Activated CD8-positive, alpha-beta memory T cell treated with anti-CD3 and anti-CD28 coated beads for 48 hours (primary cell): Measurements from ENCODE around the gene KIF1B.
"Not testable (repeated sequence)": the region's sequence is repeated elsewhere in the genome, so short reads cannot be mapped to it uniquely, and the experiment has no call there.

Source experiments
- DNase-seq, 3 experiments: peaks; one replicate each; pipeline ENCODE4 v3.0.0-alpha.2; 2020; ENCODE audit warnings: low read depth in 2 of 3, low spot score in 2 of 3

The KIF1B gene

GRCh38 chr1:10328180-10328963 lies 118.0 kb downstream of the KIF1B start:
- DNase-seq: no peak

- DNase-seq: no peak
Measured at GRCh38 chr1:10337436-10337835, 127.1 kb downstream of the KIF1B start.

GRCh38 chr1:10338047-10338446 lies 127.7 kb downstream of the KIF1B start:
- DNase-seq: peak in 1 of 3 experiments; percentile 1

- DNase-seq: no peak
Measured at GRCh38 chr1:10338611-10339010, 128.2 kb downstream of the KIF1B start.

GRCh38 chr1:10339036-10339567 lies 128.7 kb downstream of the KIF1B start:
- DNase-seq: no peak

- no peak for DNase-seq
Measured at GRCh38 chr1:10339815-10340214, 129.4 kb downstream of the KIF1B start.

- no peak for DNase-seq
Measured at GRCh38 chr1:10340930-10341590, 130.7 kb downstream of the KIF1B start.

GRCh38 chr1:10347109-10347508 lies 136.7 kb downstream of the KIF1B start:
- DNase-seq: no peak

- no peak for DNase-seq
Measured at GRCh38 chr1:10353282-10353681, 142.9 kb downstream of the KIF1B start.

- no peak for DNase-seq
Measured at GRCh38 chr1:10353693-10354092, 143.3 kb downstream of the KIF1B start.

GRCh38 chr1:10360045-10360444 lies 149.7 kb downstream of the KIF1B start:
- no peak for DNase-seq

- no peak for DNase-seq
Measured at GRCh38 chr1:10361515-10361914, 151.1 kb downstream of the KIF1B start.

- no peak for DNase-seq
Measured at GRCh38 chr1:10368194-10368593, 157.8 kb downstream of the KIF1B start.

- no peak for DNase-seq
Measured at GRCh38 chr1:10374442-10374860, 164.1 kb downstream of the KIF1B start.

- DNase-seq: not testable (repeated sequence)
Measured at GRCh38 chr1:10377365-10378029, 167.1 kb downstream of the KIF1B start.

GRCh38 chr1:10378081-10378841 lies 167.9 kb downstream of the KIF1B start:
- no peak for DNase-seq

GRCh38 chr1:10379101-10379620 lies 168.8 kb downstream of the KIF1B start:
- DNase-seq: no peak

GRCh38 chr1:10379676-10380075 lies 169.3 kb downstream of the KIF1B start:
- no peak for DNase-seq

GRCh38 chr1:10380594-10381275 lies 170.4 kb downstream of the KIF1B start:
- DNase-seq: no peak

- DNase-seq: no peak
Measured at GRCh38 chr1:10383630-10384029, 173.3 kb downstream of the KIF1B start.
